HCT116 (cell line): Measurements from ENCODE around the gene TTC17. TPM values are rescaled to one million over a fixed set of nuclear protein-coding genes. Genes with fewer than 3 reads are reported as not detected.

Source experiments
- ATAC-seq: fragments of 200-7000 bp; cut with Tn5 transposase; 2 replicates; pipeline ENCODE4 v1.9.1; 2020; ENCODE audit warnings: mild to moderate bottlenecking, moderate library complexity
- BruUV-seq: library from RNA; stranded (reverse); fragments of 400-500 nt; replicated peaks from 2 replicates; lab custom pipeline; 2021; lab: Mats Ljungman, UMichigan
- CTCF ChIA-PET: fragments of 300-600 bp; sonication (Branson Sonifier 250); formaldehyde crosslinking; loops from one replicate; lab custom pipeline; 2021; ENCODE audit warnings: antibody characterized with exemption; lab: Charles Lee
- POLR2A ChIA-PET: fragments of 300-600, 350-600 bp; sonication (Branson Sonifier 250); formaldehyde crosslinking; loops from one replicate; lab custom pipeline; 2021; ENCODE audit warnings: antibody characterized with exemption; lab: Charles Lee
- RAD21 ChIA-PET, 2 experiments: fragments of 300-600 bp; sonication (Branson Sonifier 250); formaldehyde crosslinking; loops; one replicate each; lab custom pipeline; 2023; ENCODE audit warnings: low total read pairs in 2 of 2; ENCODE audit not compliant: uncharacterized antibody in 2 of 2, unreplicated experiment in 2 of 2, low non-redundant PET in 1 of 2; lab: Charles Lee
- DNase-seq: peaks from one replicate; pipeline ENCODE4 v3.0.0-alpha.2; 2010; ENCODE audit warnings: low read depth, low spot score
- H2AFZ ChIP-seq: fragments of 200-600 bp; shearing (Covaris generic), sonication (generic); 2 replicates; pipeline ENCODE4 v1.6.1; 2017; ENCODE audit warnings: low read depth, mixed run types, mixed read lengths, antibody characterized with exemption, low read length; ENCODE audit not compliant: poor library complexity, severe bottlenecking
- H3K27ac ChIP-seq: 2 replicates; pipeline ENCODE4 v1.5.1; 2012; ENCODE audit warnings: low read depth, low read length
- H3K27me3 ChIP-seq: fragments of 200-600 bp; sonication (generic); 2 replicates; pipeline ENCODE4 v1.6.1; 2016; ENCODE audit warnings: mixed run types, low read length, mixed read lengths; ENCODE audit not compliant: insufficient read depth
- H3K36me3 ChIP-seq, 2 experiments: fragments of 200-500 bp in 1 of 2; fragments of 200-600 bp in 1 of 2; sonication (Bioruptor generic) in 1 of 2; sonication (generic) in 1 of 2; 2 replicates each; pipeline versions ENCODE4 v1.5.1 to v1.6.1; 2014 to 2016; ENCODE audit warnings: low read length in 2 of 2, inconsistent platforms in 1 of 2, mixed read lengths in 1 of 2, mixed run types in 1 of 2; ENCODE audit not compliant: insufficient read depth in 2 of 2, control insufficient read depth in 1 of 2
- H3K4me1 ChIP-seq, 2 experiments: fragments of 200-600 bp in 1 of 2; sonication (generic) in 1 of 2; 2 replicates each; pipeline versions ENCODE4 v1.5.1 to v1.6.1; 2012 to 2017; ENCODE audit warnings: low read length in 2 of 2, inconsistent platforms in 1 of 2, mild to moderate bottlenecking in 1 of 2, mixed read lengths in 1 of 2, mixed run types in 1 of 2, moderate library complexity in 1 of 2; ENCODE audit not compliant: insufficient read depth in 2 of 2, control insufficient read depth in 1 of 2
- H3K4me2 ChIP-seq: fragments of 200-600 bp; sonication (generic); 2 replicates; pipeline ENCODE4 v1.6.1; 2017; ENCODE audit warnings: mixed run types, low read length, mixed read lengths
- H3K4me3 ChIP-seq, 2 experiments: fragments of 200-600 bp in 1 of 2; sonication (generic) in 1 of 2; replicated peaks in 1 of 2; 2 replicates each; pipeline ENCODE4 v1.5.1; 2011 to 2016; ENCODE audit warnings: low read length in 2 of 2, control low read depth in 1 of 2, low read depth in 1 of 2, mild to moderate bottlenecking in 1 of 2, mixed read lengths in 1 of 2, mixed run types in 1 of 2
- H3K79me2 ChIP-seq: fragments of 200-600 bp; sonication (generic); 2 replicates; pipeline ENCODE4 v1.6.1; 2017; ENCODE audit warnings: mild to moderate bottlenecking, mixed run types, low read length, moderate library complexity, mixed read lengths; ENCODE audit not compliant: insufficient read depth
- H3K9ac ChIP-seq: fragments of 200-600 bp; sonication (generic); 2 replicates; pipeline ENCODE4 v1.6.1; 2016; ENCODE audit warnings: low read length, mixed read lengths
- H3K9me2 ChIP-seq: fragments of 200-600 bp; sonication (generic), shearing (Covaris generic); 2 replicates; pipeline ENCODE4 v1.6.1; 2017; ENCODE audit warnings: mixed run types, mild to moderate bottlenecking, moderate library complexity; ENCODE audit not compliant: insufficient read depth
- H3K9me3 ChIP-seq, 2 experiments: fragments of 200-500 bp in 1 of 2; fragments of 200-600 bp in 1 of 2; sonication (Bioruptor generic) in 1 of 2; sonication (generic) in 1 of 2; 2 replicates each; pipeline ENCODE4 v1.6.1; 2014 to 2017; ENCODE audit warnings: low read length in 2 of 2, mixed read lengths in 2 of 2, inconsistent platforms in 1 of 2, low read depth in 1 of 2, mild to moderate bottlenecking in 1 of 2, mixed run types in 1 of 2, moderate library complexity in 1 of 2; ENCODE audit not compliant: control insufficient read depth in 1 of 2, insufficient read depth in 1 of 2
- H4K20me1 ChIP-seq: fragments of 200-600 bp; sonication (generic), shearing (Covaris generic); 2 replicates; pipeline ENCODE4 v1.6.1; 2017; ENCODE audit warnings: mixed run types, mild to moderate bottlenecking, moderate library complexity; ENCODE audit not compliant: insufficient read depth
- CBX3 ChIP-seq: IDR thresholded peaks from 2 replicates; pipeline ENCODE4 v1.6.1; 2012; ENCODE audit warnings: low read depth
- CEBPB ChIP-seq: IDR thresholded peaks from 2 replicates; pipeline ENCODE4 v1.6.1; 2012; ENCODE audit warnings: low read depth
- EGR1 ChIP-seq: IDR thresholded peaks from 2 replicates; pipeline ENCODE4 v1.6.1; 2012; ENCODE audit warnings: low read depth
- ELF1 ChIP-seq: IDR thresholded peaks from 2 replicates; pipeline ENCODE4 v1.6.1; 2012; ENCODE audit warnings: low read depth, borderline replicate concordance
- EZH2 ChIP-seq: fragments of 200-600 bp; sonication (generic); IDR thresholded peaks from 2 replicates; pipeline ENCODE4 v1.6.1; 2017; ENCODE audit warnings: antibody characterized with exemption, mixed run types
- EZH2phosphoT487 ChIP-seq: fragments of 200-600 bp; IDR thresholded peaks from 2 replicates; pipeline ENCODE4 v1.6.1; 2018; ENCODE audit warnings: antibody characterized with exemption, borderline replicate concordance
- FOSL1 ChIP-seq: IDR thresholded peaks from 2 replicates; pipeline ENCODE4 v1.6.1; 2012; ENCODE audit warnings: low read depth
- JUND ChIP-seq: IDR thresholded peaks from 2 replicates; pipeline ENCODE4 v1.6.1; 2012
- POLR2A ChIP-seq: IDR thresholded peaks from 2 replicates; pipeline ENCODE4 v1.7.0; 2011; ENCODE audit warnings: borderline replicate concordance; ENCODE audit not compliant: insufficient read depth, insufficient read length; ENCODE audit errors: extremely low read depth
- POLR2AphosphoS5 ChIP-seq: IDR thresholded peaks from 2 replicates; pipeline ENCODE4 v1.6.1; 2011; ENCODE audit warnings: mild to moderate bottlenecking, low read depth, low read length, moderate library complexity
- RAD21 ChIP-seq: IDR thresholded peaks from 2 replicates; pipeline ENCODE4 v1.6.1; 2012; ENCODE audit warnings: low read depth, mild to moderate bottlenecking
- SIN3A ChIP-seq: IDR thresholded peaks from 2 replicates; pipeline ENCODE4 v1.6.1; 2012; ENCODE audit warnings: low read depth
- SP1 ChIP-seq: IDR thresholded peaks from 2 replicates; pipeline ENCODE4 v1.6.1; 2012; ENCODE audit warnings: low read depth
- SRF ChIP-seq: IDR thresholded peaks from 2 replicates; pipeline ENCODE4 v1.6.1; 2012; ENCODE audit warnings: low read depth
- TCF7L2 ChIP-seq: IDR thresholded peaks from 2 replicates; pipeline ENCODE4 v1.7.0; 2011; ENCODE audit warnings: borderline replicate concordance, inconsistent platforms; ENCODE audit not compliant: insufficient read depth, insufficient read length; ENCODE audit errors: extremely low read depth
- YY1 ChIP-seq: IDR thresholded peaks from 2 replicates; pipeline ENCODE4 v1.6.1; 2011; ENCODE audit warnings: low read length, low read depth, moderate library complexity, mild to moderate bottlenecking; ENCODE audit not compliant: insufficient replicate concordance; ENCODE audit errors: extremely low read depth
- ZFX ChIP-seq: fragments of 450-650 bp; IDR thresholded peaks from 2 replicates; pipeline ENCODE4 v1.6.1; 2017
- ZNF274 ChIP-seq: fragments of 200-500 bp; sonication (Bioruptor generic); IDR thresholded peaks from 2 replicates; pipeline ENCODE4 v1.6.1; 2014; ENCODE audit warnings: mild to moderate bottlenecking, low read depth, low read length, inconsistent platforms
- intact Hi-C: fragments of 100-400 bp; cut with micrococcal nuclease; formaldehyde crosslinking; loops from 2 replicates; pipeline ENCODE4 v1.10.0; 2022
- total RNA-seq: library from RNA; stranded (reverse); gene quantifications from one replicate; pipeline ENCODE4 v1.2.1, GENCODE V29; 2021; ENCODE audit not compliant: unreplicated experiment
- TF ChIP-seq, protein P1 (sequence below): IDR thresholded peaks from 2 replicates; pipeline ENCODE4 v1.6.1; 2012
- TF ChIP-seq, protein P2 (sequence below), 3 experiments: fragments of 200-600 bp in 1 of 3; sonication (generic) in 1 of 3; IDR thresholded peaks in 2 of 3; conservative IDR thresholded peaks in 1 of 3; 2 replicates each; pipeline ENCODE4 v1.5.1; 2012 to 2017; ENCODE audit warnings: low read depth in 2 of 3, low read length in 2 of 3, antibody characterized with exemption in 1 of 3, borderline replicate concordance in 1 of 3, control low read depth in 1 of 3, mild to moderate bottlenecking in 1 of 3, mixed read lengths in 1 of 3, mixed run types in 1 of 3, moderate library complexity in 1 of 3; ENCODE audit not compliant: insufficient read depth in 1 of 3

TTC17 gene
- total RNA-seq, 1 experiment from 2014 or later = 51.6 TPM

DNA sequence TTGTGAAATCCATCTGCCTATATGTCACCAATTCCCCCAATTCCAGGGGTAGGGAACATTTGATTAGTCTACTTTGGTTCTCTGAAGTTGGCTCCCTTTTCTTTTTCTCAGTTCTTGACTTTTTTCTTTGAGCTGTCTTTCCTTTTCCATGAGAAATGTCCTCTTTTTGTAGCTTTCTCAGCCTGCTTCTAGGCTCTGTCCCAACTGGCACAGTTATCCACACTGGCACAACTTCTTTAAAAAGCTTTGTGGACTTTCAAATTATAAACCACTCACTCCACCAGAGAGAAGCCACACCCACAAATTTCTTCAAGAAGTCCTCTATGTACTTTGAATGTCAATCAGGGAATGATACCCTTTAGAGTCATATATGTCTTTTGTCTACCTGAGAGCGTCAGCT is 100.5 kb downstream of the TTC17 start:
- DNase-seq = no peak
- no TSS peak for BruUV-seq

DNA sequence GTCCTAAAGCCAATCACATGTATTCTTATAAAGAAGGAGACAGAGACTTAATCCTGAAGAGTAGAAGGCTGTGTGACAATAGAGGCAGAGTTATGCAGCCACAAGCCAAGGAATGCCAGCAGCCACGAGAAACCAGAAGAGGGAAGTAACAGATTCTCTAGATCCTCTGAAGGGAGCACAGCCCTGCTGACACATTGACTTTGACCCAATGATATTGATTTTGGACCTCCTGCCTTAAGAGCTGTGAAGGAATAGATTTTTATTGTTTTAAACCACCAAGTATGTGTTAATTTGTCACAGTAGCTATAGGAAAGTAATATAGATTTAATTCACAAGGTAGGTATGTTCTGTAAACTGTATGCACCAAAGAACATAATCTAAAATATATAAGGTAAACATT is 103.6 kb downstream of the TTC17 start:
- no TSS peak for BruUV-seq
- ChIA-PET POLR2A (no interaction called here), RAD21 (no interaction called here), CTCF (no interaction called here)
- no peak overlapping the region for H2AFZ ChIP-seq
- no peaks in the 10 kb centered on the region for H4K20me1 ChIP-seq
- no peaks in the 10 kb centered on the region for H3K27me3 ChIP-seq
- H3K4me2 ChIP-seq = no peak overlapping the region
- H3K9ac ChIP-seq = no peak overlapping the region
- DNase-seq (no peak), ATAC-seq (no peak)
- H3K79me2 ChIP-seq = no peaks in the 10 kb centered on the region
- peaks cover 3 to 11% of the 10 kb centered on the region in 2 experiments; a peak in 2 of 4 replicates for H3K36me3 ChIP-seq
- H3K27ac ChIP-seq = no peak overlapping the region
- no peaks in the 10 kb centered on the region for H3K4me1 ChIP-seq
- no peak overlapping the region for H3K4me3 ChIP-seq
- intact Hi-C loops = no loop called here
- H3K9me2 ChIP-seq = no peaks in the 10 kb centered on the region
- peaks cover 0 to 5% of the 10 kb centered on the region in 2 experiments; a peak in 1 of 4 replicates for H3K9me3 ChIP-seq
- TF ChIP-seq ZNF274 = no peak
- TF ChIP-seq, protein P1, sequence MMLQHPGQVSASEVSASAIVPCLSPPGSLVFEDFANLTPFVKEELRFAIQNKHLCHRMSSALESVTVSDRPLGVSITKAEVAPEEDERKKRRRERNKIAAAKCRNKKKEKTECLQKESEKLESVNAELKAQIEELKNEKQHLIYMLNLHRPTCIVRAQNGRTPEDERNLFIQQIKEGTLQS = no peak
- no peak for TF ChIP-seq YY1
- no peak for TF ChIP-seq TCF7L2
- no peak for TF ChIP-seq EGR1
- TF ChIP-seq POLR2AphosphoS5 = no peak
- TF ChIP-seq POLR2A = no peak
- TF ChIP-seq CEBPB = no peak
- TF ChIP-seq, protein P2, sequence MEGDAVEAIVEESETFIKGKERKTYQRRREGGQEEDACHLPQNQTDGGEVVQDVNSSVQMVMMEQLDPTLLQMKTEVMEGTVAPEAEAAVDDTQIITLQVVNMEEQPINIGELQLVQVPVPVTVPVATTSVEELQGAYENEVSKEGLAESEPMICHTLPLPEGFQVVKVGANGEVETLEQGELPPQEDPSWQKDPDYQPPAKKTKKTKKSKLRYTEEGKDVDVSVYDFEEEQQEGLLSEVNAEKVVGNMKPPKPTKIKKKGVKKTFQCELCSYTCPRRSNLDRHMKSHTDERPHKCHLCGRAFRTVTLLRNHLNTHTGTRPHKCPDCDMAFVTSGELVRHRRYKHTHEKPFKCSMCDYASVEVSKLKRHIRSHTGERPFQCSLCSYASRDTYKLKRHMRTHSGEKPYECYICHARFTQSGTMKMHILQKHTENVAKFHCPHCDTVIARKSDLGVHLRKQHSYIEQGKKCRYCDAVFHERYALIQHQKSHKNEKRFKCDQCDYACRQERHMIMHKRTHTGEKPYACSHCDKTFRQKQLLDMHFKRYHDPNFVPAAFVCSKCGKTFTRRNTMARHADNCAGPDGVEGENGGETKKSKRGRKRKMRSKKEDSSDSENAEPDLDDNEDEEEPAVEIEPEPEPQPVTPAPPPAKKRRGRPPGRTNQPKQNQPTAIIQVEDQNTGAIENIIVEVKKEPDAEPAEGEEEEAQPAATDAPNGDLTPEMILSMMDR (IDR thresholded peaks at IDR 0.05 in 2 of 3, conservative IDR thresholded peaks at IDR 0.05 in 1 of 3; ENCODE audit: borderline replicate concordance in 1 of 3, insufficient read depth in 1 of 3, low read depth in 2 of 3, low read length in 2 of 3) = no peak
- no peak for TF ChIP-seq CBX3
- no peak for TF ChIP-seq EZH2phosphoT487
- TF ChIP-seq SIN3A = no peak
- no peak for TF ChIP-seq FOSL1
- TF ChIP-seq SP1 = no peak
- TF ChIP-seq EZH2 = no peak

More for the DNA sequence above, 100.5 kb downstream of the TTC17 start:
- ATAC-seq = no peak
- no peaks in the 10 kb centered on the region for H3K79me2 ChIP-seq
- H3K27ac ChIP-seq = no peak overlapping the region
- H4K20me1 ChIP-seq = no peaks in the 10 kb centered on the region
- no peaks in the 10 kb centered on the region for H3K9me3 ChIP-seq
- peaks cover 3 to 5% of the 10 kb centered on the region in 2 experiments; a peak in 2 of 4 replicates for H3K36me3 ChIP-seq
- H3K4me3 ChIP-seq = no peak overlapping the region
- RAD21 ChIA-PET = no interaction called here
- no peak overlapping the region for H2AFZ ChIP-seq
- H3K27me3 ChIP-seq = no peaks in the 10 kb centered on the region
- H3K4me1 ChIP-seq = no peaks in the 10 kb centered on the region
- H3K4me2 ChIP-seq = no peak overlapping the region
- POLR2A ChIA-PET = no interaction called here
- intact Hi-C loops = no loop called here
- CTCF ChIA-PET = no interaction called here
- H3K9ac ChIP-seq = no peak overlapping the region
- TF ChIP-seq EZH2 = no peak
- TF ChIP-seq ELF1 = no peak
- no peak for TF ChIP-seq ZFX
- TF ChIP-seq CBX3 = no peak
- TF ChIP-seq YY1 = no peak
- TF ChIP-seq JUND = no peak
- no peak for TF ChIP-seq SRF
- no peak for TF ChIP-seq EZH2phosphoT487
- no peak for TF ChIP-seq FOSL1
- no peak for TF ChIP-seq RAD21
- TF ChIP-seq EGR1 = no peak
- no peak for TF ChIP-seq POLR2A
- TF ChIP-seq TCF7L2 = no peak
- no peak for TF ChIP-seq SP1
- TF ChIP-seq, protein P1 = no peak
- TF ChIP-seq ZNF274 = no peak
- H3K9me2 ChIP-seq = no peaks in the 10 kb centered on the region
